Activated CD8-positive, alpha-beta memory T cell treated with anti-CD3 and anti-CD28 coated beads, Interleukin-2, amount 50 U/mL, for 4 hours (primary cell): ENCODE results near the gene PPM1H.
"Not testable (repeated sequence)": the region's sequence is repeated elsewhere in the genome, so short reads cannot be mapped to it uniquely, and the experiment has no call there.

Experiments
- DNase-seq: peaks from one replicate; pipeline ENCODE4 v3.0.0-alpha.2; 2020

PPM1H gene

GRCh38 chr12:62934799-62935674 is at the start of gene PPM1H:
Gene PPM1H, minus strand, starts transcription at chr12:62935150. Its CDS starts 414 bp downstream, at chr12:62934736.
- DNase-seq = no peak

GRCh38 chr12:62983594-62983993 is 48.6 kb upstream of the PPM1H start:
- no peak for DNase-seq

GRCh38 chr12:62978768-62979167 is 43.8 kb upstream of the PPM1H start:
- no peak for DNase-seq

GRCh38 chr12:62977883-62978282 is 42.9 kb upstream of the PPM1H start:
- DNase-seq = no peak

GRCh38 chr12:62977418-62977817 is 42.5 kb upstream of the PPM1H start:
- no peak for DNase-seq

- no peak for DNase-seq
Measured at GRCh38 chr12:62976110-62976662, 41.2 kb upstream of the PPM1H start.

GRCh38 chr12:62971769-62972525 is 37.0 kb upstream of the PPM1H start:
- DNase-seq = no peak

- no peak for DNase-seq
Measured at GRCh38 chr12:62969695-62970094, 34.7 kb upstream of the PPM1H start.

GRCh38 chr12:62967701-62968100 is 32.8 kb upstream of the PPM1H start:
- no peak for DNase-seq

GRCh38 chr12:62966990-62967506 is 32.1 kb upstream of the PPM1H start:
- no peak for DNase-seq

- DNase-seq = not testable (repeated sequence)
Measured at GRCh38 chr12:62966446-62966989, 31.6 kb upstream of the PPM1H start.

- not testable (repeated sequence) for DNase-seq
Measured at GRCh38 chr12:62965700-62966099, 30.8 kb upstream of the PPM1H start.

- DNase-seq = not testable (repeated sequence)
Measured at GRCh38 chr12:62965242-62965641, 30.3 kb upstream of the PPM1H start.

GRCh38 chr12:62963486-62964041 is 28.6 kb upstream of the PPM1H start:
- no peak for DNase-seq

GRCh38 chr12:62960324-62960723 is 25.4 kb upstream of the PPM1H start:
- no peak for DNase-seq

- no peak for DNase-seq
Measured at GRCh38 chr12:62959745-62960144, 24.8 kb upstream of the PPM1H start.

- DNase-seq = no peak
Measured at GRCh38 chr12:62957233-62957953, 22.4 kb upstream of the PPM1H start.

- no peak for DNase-seq
Measured at GRCh38 chr12:62955678-62956077, 20.7 kb upstream of the PPM1H start.

- no peak for DNase-seq
Measured at GRCh38 chr12:62950317-62950716, 15.4 kb upstream of the PPM1H start.

- DNase-seq = no peak
Measured at GRCh38 chr12:62948123-62948522, 13.2 kb upstream of the PPM1H start.

- no peak for DNase-seq
Measured at GRCh38 chr12:62947364-62947763, 12.4 kb upstream of the PPM1H start.

GRCh38 chr12:62943779-62944395 is 8.9 kb upstream of the PPM1H start:
- DNase-seq = no peak
